PC-9 (cell line): Measurements from ENCODE around the gene SNRNP70. TPM values are rescaled to one million over a fixed set of nuclear protein-coding genes. Genes with fewer than 3 reads are reported as not detected.
"Not testable (repeated sequence)": the region's sequence is repeated elsewhere in the genome, so short reads cannot be mapped to it uniquely, and the experiment has no call there.

Experiments
- BruUV-seq: library from RNA; stranded (reverse); fragments of 400-500 nt; replicated peaks from 2 replicates; lab custom pipeline; 2021; lab: Mats Ljungman, UMichigan
- CTCF ChIA-PET: fragments of 300-600 bp; sonication (Branson Sonifier 250); formaldehyde crosslinking; loops from one replicate; lab custom pipeline; 2022; ENCODE audit warnings: antibody characterized with exemption; lab: Charles Lee
- POLR2A ChIA-PET: fragments of 300-600 bp; sonication (Branson Sonifier 250); formaldehyde crosslinking; loops from one replicate; lab custom pipeline; 2022; ENCODE audit warnings: antibody characterized with exemption; ENCODE audit not compliant: unreplicated experiment; lab: Charles Lee
- DNase-seq, 2 experiments: peaks; one replicate each; pipeline versions ENCODE4 v3.0.0 to v3.0.0-alpha.2; 2015 to 2022; ENCODE audit warnings: mixed read lengths in 1 of 2
- H2AFZ ChIP-seq: fragments of 200-600 bp; sonication (generic); 2 replicates; pipeline ENCODE4 v1.8.1; 2017; ENCODE audit warnings: antibody characterized with exemption
- H3F3A ChIP-seq: fragments of 200-600 bp; sonication (generic); 2 replicates; pipeline ENCODE4 v1.8.1; 2017; ENCODE audit warnings: antibody characterized with exemption, mild to moderate bottlenecking, low read depth; ENCODE audit not compliant: insufficient read depth
- H3K27ac ChIP-seq: fragments of 200-600 bp; sonication (generic); 2 replicates; pipeline ENCODE4 v1.6.1; 2016; ENCODE audit warnings: mixed run types
- H3K27me3 ChIP-seq: fragments of 200-600 bp; sonication (generic); 2 replicates; pipeline ENCODE4 v1.6.1; 2016; ENCODE audit warnings: low read depth, mixed run types; ENCODE audit not compliant: insufficient read depth
- H3K36me3 ChIP-seq: fragments of 200-600 bp; sonication (generic); 2 replicates; pipeline ENCODE4 v1.6.1; 2016; ENCODE audit warnings: low read depth, mixed run types
- H3K4me1 ChIP-seq: fragments of 200-600 bp; sonication (generic); replicated peaks from 2 replicates; pipeline ENCODE4 v1.6.1; 2016; ENCODE audit warnings: mixed run types; ENCODE audit not compliant: insufficient read depth
- H3K4me2 ChIP-seq: fragments of 200-600 bp; sonication (generic); 2 replicates; pipeline ENCODE4 v1.6.1; 2017; ENCODE audit warnings: mixed run types
- H3K4me3 ChIP-seq: fragments of 200-600 bp; sonication (generic); 2 replicates; pipeline ENCODE4 v1.6.1; 2016; ENCODE audit warnings: mixed run types
- H3K79me2 ChIP-seq: fragments of 200-600 bp; sonication (generic); 2 replicates; pipeline ENCODE4 v1.6.1; 2017; ENCODE audit warnings: low read depth, mixed run types
- H3K9me2 ChIP-seq: fragments of 200-600 bp; sonication (generic); 2 replicates; pipeline ENCODE4 v1.8.1; 2017; ENCODE audit warnings: mild to moderate bottlenecking; ENCODE audit not compliant: insufficient read depth
- H3K9me3 ChIP-seq: fragments of 200-600 bp; sonication (generic); 2 replicates; pipeline ENCODE4 v1.8.1; 2016; ENCODE audit warnings: low read depth; ENCODE audit not compliant: insufficient read depth
- H4K20me1 ChIP-seq: fragments of 200-600 bp; sonication (generic); 2 replicates; pipeline ENCODE4 v1.8.1; 2017; ENCODE audit not compliant: insufficient read depth
- EZH2 ChIP-seq: fragments of 200-600 bp; sonication (generic); IDR thresholded peaks from 2 replicates; pipeline ENCODE4 v1.8.0; 2017; ENCODE audit warnings: antibody characterized with exemption, low read depth
- intact Hi-C: fragments of 100-400 bp; cut with micrococcal nuclease; formaldehyde crosslinking; loops from one replicate; pipeline ENCODE4 v1.10.0; 2022; ENCODE audit not compliant: unreplicated experiment
- total RNA-seq: library from RNA; stranded (reverse); gene quantifications from 2 replicates; pipeline ENCODE4 v1.2.3, GENCODE V29; 2021
- TF ChIP-seq, protein P1 (sequence below): fragments of 200-600 bp; sonication (generic); conservative IDR thresholded peaks from 2 replicates; pipeline ENCODE4 v1.6.1; 2017; ENCODE audit warnings: mixed run types, antibody characterized with exemption, mild to moderate bottlenecking, moderate library complexity

SNRNP70 gene
- total RNA-seq, 1 experiment from 2014 or later = 199 TPM

DNA sequence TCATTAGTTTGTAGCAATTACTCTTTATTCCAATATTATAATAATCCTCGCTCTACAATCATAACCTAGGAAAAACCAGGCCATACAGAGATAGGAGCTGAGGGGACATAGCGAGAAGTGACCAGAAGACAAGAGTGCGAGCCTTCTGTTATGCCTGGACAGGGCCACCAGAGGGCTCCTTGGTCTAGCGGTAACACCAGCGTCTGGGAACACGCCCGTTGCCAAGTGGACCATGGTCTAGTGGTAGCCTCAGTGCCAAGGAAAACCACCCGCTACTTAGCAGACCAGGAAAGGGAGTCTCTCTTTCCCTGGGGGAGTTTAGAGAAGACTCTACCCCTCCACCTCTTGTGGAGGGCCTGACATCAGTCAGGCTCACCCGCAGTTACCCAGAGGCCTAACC, 10.4 kb upstream of the SNRNP70 start:
- POLR2A ChIA-PET, H3K27ac ChIP-seq, H3K4me2 ChIP-seq, H2AFZ ChIP-seq, BruUV-seq, H3K79me2 ChIP-seq, H3K9me3 ChIP-seq, H4K20me1 ChIP-seq, H3K4me3 ChIP-seq, H3K9me2 ChIP-seq, H3K36me3 ChIP-seq, H3F3A ChIP-seq, H3K4me1 ChIP-seq: not testable (repeated sequence)
- intact Hi-C loops = loop anchor here (2.0 kb wide), 3 partner anchors 76 to 286 kb away; no protein-coding TSS in a partner anchor
- DNase-seq = peak in 1 of 2 experiments; percentile 60
- CTCF ChIA-PET = interaction anchor here (0.7 kb wide), 1 partner anchor 96 kb away, joined by 3 read pairs; no protein-coding TSS in a partner anchor
- TF ChIP-seq, protein P1, sequence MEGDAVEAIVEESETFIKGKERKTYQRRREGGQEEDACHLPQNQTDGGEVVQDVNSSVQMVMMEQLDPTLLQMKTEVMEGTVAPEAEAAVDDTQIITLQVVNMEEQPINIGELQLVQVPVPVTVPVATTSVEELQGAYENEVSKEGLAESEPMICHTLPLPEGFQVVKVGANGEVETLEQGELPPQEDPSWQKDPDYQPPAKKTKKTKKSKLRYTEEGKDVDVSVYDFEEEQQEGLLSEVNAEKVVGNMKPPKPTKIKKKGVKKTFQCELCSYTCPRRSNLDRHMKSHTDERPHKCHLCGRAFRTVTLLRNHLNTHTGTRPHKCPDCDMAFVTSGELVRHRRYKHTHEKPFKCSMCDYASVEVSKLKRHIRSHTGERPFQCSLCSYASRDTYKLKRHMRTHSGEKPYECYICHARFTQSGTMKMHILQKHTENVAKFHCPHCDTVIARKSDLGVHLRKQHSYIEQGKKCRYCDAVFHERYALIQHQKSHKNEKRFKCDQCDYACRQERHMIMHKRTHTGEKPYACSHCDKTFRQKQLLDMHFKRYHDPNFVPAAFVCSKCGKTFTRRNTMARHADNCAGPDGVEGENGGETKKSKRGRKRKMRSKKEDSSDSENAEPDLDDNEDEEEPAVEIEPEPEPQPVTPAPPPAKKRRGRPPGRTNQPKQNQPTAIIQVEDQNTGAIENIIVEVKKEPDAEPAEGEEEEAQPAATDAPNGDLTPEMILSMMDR = peak; percentile 82
- H3K27me3 ChIP-seq = peaks cover 24% of the 10 kb centered on the region; the same call in 1 of the 2 replicates

DNA sequence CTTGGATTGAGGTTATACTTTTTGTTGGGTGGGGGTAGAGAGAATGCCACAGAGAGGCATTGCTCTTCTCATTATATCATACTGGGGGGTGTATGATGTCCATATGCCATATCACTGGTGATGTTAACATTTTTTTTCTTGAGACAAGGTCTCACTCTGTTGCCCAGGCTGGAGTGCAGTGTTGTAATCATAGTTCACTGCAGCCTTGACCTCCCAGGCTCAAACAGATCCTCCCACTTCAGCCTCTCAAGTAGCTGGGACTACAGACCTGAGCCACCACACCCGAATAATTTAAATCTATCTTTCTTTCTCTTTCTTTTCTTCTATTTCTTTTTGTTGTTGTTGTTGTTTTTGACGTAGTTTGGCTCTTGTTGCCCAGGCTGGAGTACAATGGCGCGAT, 4.9 kb upstream of the SNRNP70 start:
- CTCF ChIA-PET = no interaction called here
- Histone ChIP-seq H3K4me1 (no peaks in the 10 kb centered on the region), H3K27me3 (no peaks in the 10 kb centered on the region), H3K4me2 (no peak overlapping the region), H3K4me3 (no peak overlapping the region), H3K36me3 (no peaks in the 10 kb centered on the region), H3K79me2 (peaks cover 1% of the 10 kb centered on the region), H3F3A (no peaks in the 10 kb centered on the region; the same call in 1 of the 2 replicates), H3K27ac (no peak overlapping the region), H3K9me2 (no peaks in the 10 kb centered on the region), H2AFZ (no peak overlapping the region), H3K9me3 (no peaks in the 10 kb centered on the region), H4K20me1 (no peaks in the 10 kb centered on the region)
- POLR2A ChIA-PET = no interaction called here
- TF ChIP-seq, protein P1 = no peak
- no peak for TF ChIP-seq EZH2
- intact Hi-C loops = no loop called here
- BruUV-seq = no TSS peak
- DNase-seq = no peak

DNA sequence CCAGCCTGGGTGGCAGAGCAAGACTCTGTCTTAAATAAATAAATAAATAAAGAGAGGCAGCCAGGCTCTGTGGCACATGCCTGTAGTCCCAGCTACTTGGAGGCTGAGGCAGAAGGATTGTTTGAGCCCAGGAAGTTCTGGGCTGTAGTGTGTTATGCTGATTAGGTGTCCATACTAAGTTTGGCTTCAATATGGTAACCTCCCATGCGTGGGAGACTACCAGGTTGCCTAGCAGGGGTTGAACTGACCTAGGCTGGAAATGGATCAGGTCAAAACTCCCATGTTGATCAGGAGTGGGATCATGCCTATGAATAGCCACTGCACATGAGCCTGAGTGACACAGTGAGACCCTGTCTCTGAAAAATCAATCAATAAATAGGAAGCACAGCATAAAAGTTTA, 4.0 kb upstream of the SNRNP70 start:
- TF ChIP-seq, protein P1 = no peak
- TF ChIP-seq EZH2 = no peak
- no TSS peak for BruUV-seq
- peaks cover 7% of the 10 kb centered on the region for H4K20me1 ChIP-seq
- H3K36me3 ChIP-seq = no peaks in the 10 kb centered on the region; the same call in 1 of the 2 replicates
- no peak overlapping the region for H2AFZ ChIP-seq
- ChIA-PET CTCF (no interaction called here), POLR2A (no interaction called here)
- no peaks in the 10 kb centered on the region; the same call in 1 of the 2 replicates for H3F3A ChIP-seq
- no peaks in the 10 kb centered on the region for H3K4me1 ChIP-seq
- intact Hi-C loops = no loop called here
- no peaks in the 10 kb centered on the region for H3K9me3 ChIP-seq
- no peaks in the 10 kb centered on the region for H3K9me2 ChIP-seq
- no peak overlapping the region for H3K4me2 ChIP-seq
- H3K4me3 ChIP-seq = no peak overlapping the region
- no peak for DNase-seq
- H3K27ac ChIP-seq = no peak overlapping the region
- peaks cover 10% of the 10 kb centered on the region for H3K79me2 ChIP-seq
- no peaks in the 10 kb centered on the region for H3K27me3 ChIP-seq
